Measurements from ENCODE around the gene AP4B1. TPM values are rescaled to one million over a fixed set of nuclear protein-coding genes. Genes with fewer than 3 reads are reported as not detected.

Gene AP4B1
- total and polyA plus RNA-seq, 9 of the 15 experiments (the other 6 are each of a cell fraction or from before 2014, with no cell fraction given): 15.8 to 36.5 (median 24.6) TPM

GRCh38 chr1:113913887-113914664 is 9.5 kb upstream of the AP4B1 start (continued):
- TF ChIP-seq, protein P1, sequence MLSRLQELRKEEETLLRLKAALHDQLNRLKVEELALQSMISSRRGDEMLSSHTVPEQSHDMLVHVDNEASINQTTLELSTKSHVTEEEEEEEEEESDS (CRISPR knock-in tag; IDR thresholded peaks at IDR 0.05): no peak
- TF ChIP-seq L3MBTL2 (IDR thresholded peaks at IDR 0.05) (peak; percentile 92), ZNF696 (CRISPR knock-in tag; conservative IDR thresholded peaks at IDR 0.05) (no peak), HNRNPLL (IDR thresholded peaks at IDR 0.05; ENCODE audit: low read depth, low read length, poor library complexity, severe bottlenecking) (no peak), ZNF224 (CRISPR knock-in tag; IDR thresholded peaks at IDR 0.05) (no peak), RBM25 (IDR thresholded peaks at IDR 0.05; ENCODE audit: low read depth, low read length, severe bottlenecking) (no peak), ZNF232 (CRISPR knock-in tag; IDR thresholded peaks at IDR 0.05) (no peak), SPI1 (IDR thresholded peaks at IDR 0.05; ENCODE audit: borderline replicate concordance, low read depth, low read length) (peak; percentile 93), CHAMP1 (IDR thresholded peaks at IDR 0.05) (peak; percentile 97), ARID2 (IDR thresholded peaks at IDR 0.05) (no peak), PTTG1 (tag; IDR thresholded peaks at IDR 0.05; ENCODE audit: low read depth) (no peak), PTRF (tag; IDR thresholded peaks at IDR 0.05) (no peak), MEF2D (tag; conservative IDR thresholded peaks at IDR 0.05; ENCODE audit: low read depth) (peak; percentile 79), LARP7 (IDR thresholded peaks at IDR 0.05) (no peak), NUFIP1 (IDR thresholded peaks at IDR 0.05; ENCODE audit: partially characterized antibody) (peak; percentile 76), NFE2L1 (tag; IDR thresholded peaks at IDR 0.05; ENCODE audit: borderline replicate concordance, low read depth) (no peak), PHF8 (IDR thresholded peaks at IDR 0.05; ENCODE audit: borderline replicate concordance, low read length) (no peak), E2F1 (CRISPR knock-in tag; IDR thresholded peaks at IDR 0.05) (peak; percentile 53; the same call in 1 of the 2 replicates), PRMT5 (CRISPR knock-in tag; IDR thresholded peaks at IDR 0.05) (no peak)
- TF ChIP-seq, protein P2, sequence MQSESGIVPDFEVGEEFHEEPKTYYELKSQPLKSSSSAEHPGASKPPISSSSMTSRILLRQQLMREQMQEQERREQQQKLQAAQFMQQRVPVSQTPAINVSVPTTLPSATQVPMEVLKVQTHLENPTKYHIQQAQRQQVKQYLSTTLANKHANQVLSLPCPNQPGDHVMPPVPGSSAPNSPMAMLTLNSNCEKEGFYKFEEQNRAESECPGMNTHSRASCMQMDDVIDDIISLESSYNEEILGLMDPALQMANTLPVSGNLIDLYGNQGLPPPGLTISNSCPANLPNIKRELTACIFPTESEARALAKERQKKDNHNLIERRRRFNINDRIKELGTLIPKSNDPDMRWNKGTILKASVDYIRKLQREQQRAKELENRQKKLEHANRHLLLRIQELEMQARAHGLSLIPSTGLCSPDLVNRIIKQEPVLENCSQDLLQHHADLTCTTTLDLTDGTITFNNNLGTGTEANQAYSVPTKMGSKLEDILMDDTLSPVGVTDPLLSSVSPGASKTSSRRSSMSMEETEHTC (IDR thresholded peaks at IDR 0.05): peak; percentile 90
- TF ChIP-seq, protein P3, sequence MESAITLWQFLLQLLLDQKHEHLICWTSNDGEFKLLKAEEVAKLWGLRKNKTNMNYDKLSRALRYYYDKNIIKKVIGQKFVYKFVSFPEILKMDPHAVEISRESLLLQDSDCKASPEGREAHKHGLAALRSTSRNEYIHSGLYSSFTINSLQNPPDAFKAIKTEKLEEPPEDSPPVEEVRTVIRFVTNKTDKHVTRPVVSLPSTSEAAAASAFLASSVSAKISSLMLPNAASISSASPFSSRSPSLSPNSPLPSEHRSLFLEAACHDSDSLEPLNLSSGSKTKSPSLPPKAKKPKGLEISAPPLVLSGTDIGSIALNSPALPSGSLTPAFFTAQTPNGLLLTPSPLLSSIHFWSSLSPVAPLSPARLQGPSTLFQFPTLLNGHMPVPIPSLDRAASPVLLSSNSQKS (CRISPR knock-in tag; IDR thresholded peaks at IDR 0.05): no peak

Data from K562 (cell line).